K562 (cell line): ENCODE measurements around the gene CTSW. TPM values are rescaled to one million over a fixed set of nuclear protein-coding genes. Genes with fewer than 3 reads are reported as not detected.
A peak's percentile ranks its signal among the peaks of the same experiment; 100 is the strongest.

Experiments used
- ATAC-seq: fragments of 200-7000 bp; cut with Tn5 transposase; 3 replicates; pipeline ENCODE4 v1.9.1; 2020; ENCODE audit warnings: moderate library complexity
- BruUV-seq: library from RNA; stranded (reverse); fragments of 400-500 nt; replicated peaks from 2 replicates; lab custom pipeline; 2021; lab: Mats Ljungman, UMichigan
- CTCF ChIA-PET: fragments of 300-600 bp; formaldehyde crosslinking; extraction: SDS; loops from one replicate; lab custom pipeline; 2021; ENCODE audit warnings: low intra/inter-chr PET ratio; lab: Yijun Ruan, JAX
- POLR2A ChIA-PET: fragments of 300-600, 350-650 bp; sonication (Branson Sonifier 250); formaldehyde crosslinking; extraction: SDS; loops from one replicate; lab custom pipeline; 2021; ENCODE audit warnings: antibody characterized with exemption, inconsistent platforms; lab: Yijun Ruan, JAX
- DNase-seq, 4 experiments: peaks; one replicate each; pipeline versions ENCODE4 v3.0.0 to v3.0.0-alpha.2; 2011 to 2018; ENCODE audit warnings: low spot score in 3 of 4, mixed read lengths in 3 of 4; ENCODE audit errors: extremely low read depth in 1 of 4
- FAIRE-seq: peaks from 2 replicates; lab custom pipeline; 2011; peaks lifted over from hg19 to GRCh38; lab: Jason Lieb, UNC
- H2AFZ ChIP-seq: 2 replicates; pipeline ENCODE4 v1.6.0; 2011; ENCODE audit warnings: low read depth, low read length, control low read depth, inconsistent platforms
- H3K27ac ChIP-seq: fragments of 200-600 bp; 3 replicates; pipeline ENCODE4 v1.8.0; 2011; ENCODE audit warnings: low read depth, mild to moderate bottlenecking, control low read depth, inconsistent platforms, low read length, moderate library complexity, mixed read lengths; ENCODE audit errors: extremely low read depth
- H3K27me3 ChIP-seq, 2 experiments: fragments of 300-600 bp in 1 of 2; 2 replicates in 1 of 2; 3 replicates in 1 of 2; pipeline versions ENCODE4 v1.6.0 to v1.8.0; 2011; ENCODE audit warnings: inconsistent platforms in 2 of 2, low read length in 2 of 2, mild to moderate bottlenecking in 1 of 2, mixed read lengths in 1 of 2, moderate library complexity in 1 of 2; ENCODE audit not compliant: control insufficient read depth in 2 of 2, insufficient read depth in 2 of 2
- H3K36me3 ChIP-seq: fragments of 300-600 bp; 3 replicates; pipeline ENCODE4 v1.8.0; 2011; ENCODE audit warnings: mild to moderate bottlenecking, low read length, inconsistent platforms; ENCODE audit not compliant: control insufficient read depth, insufficient read depth
- H3K4me1 ChIP-seq, 2 experiments: fragments of 200-600 bp in 1 of 2; replicated peaks in 1 of 2; 2 replicates in 1 of 2; 3 replicates in 1 of 2; pipeline versions ENCODE4 v1.5.1 to v1.8.0; 2011; ENCODE audit warnings: inconsistent platforms in 2 of 2, low read length in 2 of 2, mild to moderate bottlenecking in 1 of 2, mixed read lengths in 1 of 2, moderate library complexity in 1 of 2; ENCODE audit not compliant: control insufficient read depth in 2 of 2, insufficient read depth in 2 of 2
- H3K4me2 ChIP-seq: 2 replicates; pipeline ENCODE4 v1.6.1; 2011; ENCODE audit warnings: low read length, control low read depth, inconsistent platforms, mixed read lengths; ENCODE audit not compliant: insufficient read depth
- H3K4me3 ChIP-seq: fragments of 200-600 bp; sonication (generic), shearing (Covaris generic); 2 replicates; pipeline ENCODE4 v1.5.1; 2016; ENCODE audit warnings: control low read depth, inconsistent platforms
- H3K79me2 ChIP-seq: fragments of 200-600 bp; 3 replicates; pipeline ENCODE4 v1.8.0; 2011; ENCODE audit warnings: low read length, inconsistent platforms; ENCODE audit not compliant: control insufficient read depth, insufficient read depth
- H3K9ac ChIP-seq, 2 experiments: 2 replicates each; pipeline versions ENCODE4 v1.6.0 to v1.6.1; 2011; ENCODE audit warnings: low read depth in 2 of 2, low read length in 2 of 2, control low read depth in 1 of 2, inconsistent platforms in 1 of 2, mild to moderate bottlenecking in 1 of 2, mixed read lengths in 1 of 2; ENCODE audit not compliant: insufficient read depth in 1 of 2
- H3K9me1 ChIP-seq: one replicate; pipeline ENCODE4 v1.6.0; 2011; ENCODE audit warnings: inconsistent platforms, mild to moderate bottlenecking, low read length, moderate library complexity; ENCODE audit not compliant: control insufficient read depth, insufficient read depth
- H3K9me3 ChIP-seq: replicated peaks from 2 replicates; pipeline ENCODE4 v1.5.1; 2011; ENCODE audit warnings: low read depth, low read length, inconsistent platforms; ENCODE audit not compliant: control insufficient read depth, insufficient read depth
- H4K20me1 ChIP-seq: replicated peaks from 2 replicates; pipeline ENCODE4 v1.6.1; 2011; ENCODE audit warnings: low read length, inconsistent platforms, mixed read lengths; ENCODE audit not compliant: control insufficient read depth, insufficient read depth
- CEBPG ChIP-seq, 3 experiments: fragments of 200-800 bp in 1 of 3; sonication (Bioruptor generic) in 1 of 3; sonication (generic) in 1 of 3; formaldehyde crosslinking in 1 of 3; IDR thresholded peaks in 2 of 3; conservative IDR thresholded peaks in 1 of 3; 2 replicates each; pipeline versions ENCODE4 v1.6.1 to v1.8.0; 2016 to 2022; ENCODE audit warnings: missing compliant biosample characterization in 2 of 3, missing genetic modification characterization in 2 of 3, mild to moderate bottlenecking in 1 of 3, missing genetic modification reagents in 1 of 3
- FOXP1 ChIP-seq: sonication (generic); formaldehyde crosslinking; IDR thresholded peaks from 2 replicates; pipeline ENCODE4 v1.8.0; 2022; ENCODE audit warnings: mild to moderate bottlenecking, missing genetic modification reagents
- NFXL1 ChIP-seq: fragments of 450-650 bp; formaldehyde crosslinking; IDR thresholded peaks from 2 replicates; pipeline ENCODE4 v1.4.0; 2021; ENCODE audit warnings: mild to moderate bottlenecking
- SNIP1 ChIP-seq: fragments of 450-650 bp; IDR thresholded peaks from 2 replicates; pipeline ENCODE4 v1.7.1; 2017; ENCODE audit warnings: low read depth, mild to moderate bottlenecking
- THRAP3 ChIP-seq: fragments of 450-650 bp; IDR thresholded peaks from 2 replicates; pipeline ENCODE4 v1.6.1; 2016; ENCODE audit warnings: mild to moderate bottlenecking, inconsistent platforms, borderline replicate concordance
- U2AF1 ChIP-seq: fragments of 200-400 bp; formaldehyde crosslinking; optimal IDR thresholded peaks from 2 replicates; pipeline ENCODE3; 2017; ENCODE audit warnings: mild to moderate bottlenecking, low read depth, low read length, moderate library complexity
- ZNF507 ChIP-seq: conservative IDR thresholded peaks from 2 replicates; pipeline ENCODE4 v1.6.1; 2017; ENCODE audit warnings: missing genetic modification characterization, missing compliant biosample characterization
- ZNF717 ChIP-seq: fragments of 250-450 bp; sonication (Bioruptor Pico); IDR thresholded peaks from 2 replicates; pipeline ENCODE4 v1.5.0; 2021
- WGBS: fragments of 100-300 bp; shearing (Covaris generic); methylation state at CpG from one replicate; pipeline ENCODE4 v1.1.6; 2016; ENCODE audit warnings: low coverage, mixed read lengths; ENCODE audit not compliant: insufficient coverage; ENCODE audit errors: missing lambda C conversion rate; 5-methylcytosine and 5-hydroxymethylcytosine counted together
- in situ Hi-C: fragments of 300-500 bp; cut with MboI; formaldehyde crosslinking; loops from 4 replicates; pipeline ENCODE4 v1.15.0; 2018; ENCODE audit warnings: inconsistent platforms, mixed read lengths
- intact Hi-C: fragments of 100-400 bp; cut with micrococcal nuclease; formaldehyde crosslinking; loops from 2 replicates; pipeline ENCODE4 v1.14.2; 2022
- polyA plus RNA-seq, 8 experiments: library from polyadenylated mRNA; depleted of rRNA in 4 of 8; stranded (reverse) in 5 of 8; unstranded in 3 of 8; fragments of >200 nt; fragmentation: Nextera tagmentation in 2 of 8; fragmentation: Illumina TruSeq in 1 of 8; extraction: Ambion mirVana in 2 of 8; extraction: Trizol in 1 of 8; gene quantifications; 2 replicates each; pipeline versions ENCODE4 v1.2.1 to v1.2.3, GENCODE V29; 2011 to 2014; ENCODE audit warnings: inconsistent platforms in 1 of 8, missing spikeins in 1 of 8
- total RNA-seq, 7 experiments: library from RNA; depleted of rRNA in 6 of 7; stranded (reverse); fragments of >200 nt in 6 of 7; fragmentation: Illumina TruSeq in 2 of 7; extraction: Trizol in 2 of 7; gene quantifications; 2 replicates each; pipeline versions ENCODE4 v1.2.1 to v1.2.3, GENCODE V29; 2011 to 2021; ENCODE audit warnings: low replicate concordance in 1 of 7
- TF ChIP-seq, protein P1 (sequence below), 2 experiments: IDR thresholded peaks; 2 replicates each; pipeline ENCODE4 v1.6.1; 2011; ENCODE audit warnings: borderline replicate concordance in 1 of 2, control low read depth in 1 of 2, low read depth in 1 of 2, low read length in 1 of 2, mild to moderate bottlenecking in 1 of 2, mixed read lengths in 1 of 2, moderate library complexity in 1 of 2; ENCODE audit not compliant: insufficient read depth in 1 of 2, insufficient read length in 1 of 2, poor library complexity in 1 of 2, severe bottlenecking in 1 of 2; ENCODE audit errors: extremely low read depth in 1 of 2
- TF ChIP-seq, protein P2 (sequence below): fragments of 450-650 bp; IDR thresholded peaks from 2 replicates; pipeline ENCODE4 v1.6.1; 2016; ENCODE audit warnings: low read depth, mild to moderate bottlenecking, moderate library complexity
- TF ChIP-seq, protein P3 (sequence below): sonication (generic); formaldehyde crosslinking; IDR thresholded peaks from 2 replicates; pipeline ENCODE4 v1.8.0; 2022; ENCODE audit warnings: mild to moderate bottlenecking, missing genetic modification reagents
- TF ChIP-seq, protein P4 (sequence below): fragments of 250-450 bp; sonication (Bioruptor Pico); IDR thresholded peaks from 2 replicates; pipeline ENCODE4 v1.5.0; 2022; ENCODE audit warnings: mild to moderate bottlenecking

CTSW gene
- total and polyA plus RNA-seq, 9 of the 15 experiments (the other 6 are each of a cell fraction or from before 2014, with no cell fraction given) = 0.04 TPM; not detected in 8

DNA sequence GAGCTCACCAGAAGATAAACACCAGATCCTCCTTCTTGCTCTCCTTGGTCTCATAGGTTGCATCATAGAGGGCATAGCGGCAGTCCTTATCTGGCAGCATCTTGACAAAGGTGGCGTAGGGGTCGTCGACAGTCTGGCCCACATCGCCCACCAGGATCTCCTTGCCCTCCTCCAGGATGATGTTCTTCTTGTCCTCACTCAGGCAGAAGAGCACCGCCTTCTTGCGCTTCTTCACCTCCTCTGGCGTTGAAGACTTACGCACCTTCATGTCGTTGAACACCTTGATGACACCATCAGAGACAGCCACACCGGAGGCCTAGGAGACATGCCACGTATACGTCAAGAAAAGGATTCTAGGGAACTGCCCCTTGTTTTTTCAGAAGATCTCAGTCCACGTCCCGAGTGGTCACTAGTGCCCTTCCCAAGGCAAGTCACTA is 23.7 kb upstream of the CTSW start:
- ChIA-PET POLR2A (interaction anchor here (0.6 to 3.6 kb wide), 2 partner anchors 25 to 29 kb away, joined by 3 to 18 read pairs; no protein-coding TSS in a partner anchor), CTCF (interaction anchor here (0.6 kb wide), 1 partner anchor 135 kb away, joined by 3 read pairs; no protein-coding TSS in a partner anchor)
- Histone ChIP-seq H3K27me3 (no peaks in the 10 kb centered on the region; a peak in 1 of 5 replicates), H3K4me3 (peak overlapping the region; percentile 95; the same call in 1 of the 2 replicates), H3K27ac (peak overlapping the region; percentile 96; the same call in 2 of the 3 replicates), H3K79me2 (peaks cover 50% of the 10 kb centered on the region), H3K9ac (peak overlapping the region; percentile 28 to 99; a peak in 1 of 4 replicates), H3K9me3 (peaks cover 7% of the 10 kb centered on the region; the same call in 1 of the 2 replicates), H3K36me3 (peaks cover 56% of the 10 kb centered on the region), H3K9me1 (peaks cover 11% of the 10 kb centered on the region), H3K4me1 (peaks cover 4 to 49% of the 10 kb centered on the region in 2 experiments; a peak in 3 of 5 replicates), H3K4me2 (peak overlapping the region; percentile 95), H2AFZ (no peak overlapping the region), H4K20me1 (peaks cover 22% of the 10 kb centered on the region)
- in situ Hi-C loops = no loop called here
- no peak for DNase-seq
- intact Hi-C loops = loop anchor here (5.0 kb wide), 1 partner anchor 46 kb away; the partner anchor contains the start of gene FOSL1
- no peak for FAIRE-seq
- ATAC-seq = no peak
- BruUV-seq = no TSS peak
- 90% methylated on average over 15 of the region's 15 CpGs for WGBS
- TF ChIP-seq CEBPG (CRISPR knock-in tag; IDR thresholded peaks at IDR 0.05) (peak; percentile 35; the same call in 1 of the 2 replicates), CEBPG (tag; conservative IDR thresholded peaks at IDR 0.05 in 1 of 2, IDR thresholded peaks at IDR 0.05 in 1 of 2) (no peak), NFXL1 (CRISPR knock-in tag) (no peak), ZNF507 (tag) (no peak), FOXP1 (CRISPR knock-in tag) (0 out of 2 replicates have a peak, but pooled peaks have one; percentile 30), U2AF1 (no peak), THRAP3 (no peak), SNIP1 (no peak), ZNF717 (CRISPR knock-in tag) (no peak)
- TF ChIP-seq, protein P1, sequence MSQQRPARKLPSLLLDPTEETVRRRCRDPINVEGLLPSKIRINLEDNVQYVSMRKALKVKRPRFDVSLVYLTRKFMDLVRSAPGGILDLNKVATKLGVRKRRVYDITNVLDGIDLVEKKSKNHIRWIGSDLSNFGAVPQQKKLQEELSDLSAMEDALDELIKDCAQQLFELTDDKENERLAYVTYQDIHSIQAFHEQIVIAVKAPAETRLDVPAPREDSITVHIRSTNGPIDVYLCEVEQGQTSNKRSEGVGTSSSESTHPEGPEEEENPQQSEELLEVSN (IDR thresholded peaks at IDR 0.05; ENCODE audit: borderline replicate concordance in 1 of 2, extremely low read depth in 1 of 2, insufficient read depth in 1 of 2, insufficient read length in 1 of 2, low read depth in 1 of 2, low read length in 1 of 2, poor library complexity in 1 of 2, severe bottlenecking in 1 of 2) = no peak
- TF ChIP-seq, protein P2, sequence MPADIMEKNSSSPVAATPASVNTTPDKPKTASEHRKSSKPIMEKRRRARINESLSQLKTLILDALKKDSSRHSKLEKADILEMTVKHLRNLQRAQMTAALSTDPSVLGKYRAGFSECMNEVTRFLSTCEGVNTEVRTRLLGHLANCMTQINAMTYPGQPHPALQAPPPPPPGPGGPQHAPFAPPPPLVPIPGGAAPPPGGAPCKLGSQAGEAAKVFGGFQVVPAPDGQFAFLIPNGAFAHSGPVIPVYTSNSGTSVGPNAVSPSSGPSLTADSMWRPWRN = no peak
- TF ChIP-seq, protein P3, sequence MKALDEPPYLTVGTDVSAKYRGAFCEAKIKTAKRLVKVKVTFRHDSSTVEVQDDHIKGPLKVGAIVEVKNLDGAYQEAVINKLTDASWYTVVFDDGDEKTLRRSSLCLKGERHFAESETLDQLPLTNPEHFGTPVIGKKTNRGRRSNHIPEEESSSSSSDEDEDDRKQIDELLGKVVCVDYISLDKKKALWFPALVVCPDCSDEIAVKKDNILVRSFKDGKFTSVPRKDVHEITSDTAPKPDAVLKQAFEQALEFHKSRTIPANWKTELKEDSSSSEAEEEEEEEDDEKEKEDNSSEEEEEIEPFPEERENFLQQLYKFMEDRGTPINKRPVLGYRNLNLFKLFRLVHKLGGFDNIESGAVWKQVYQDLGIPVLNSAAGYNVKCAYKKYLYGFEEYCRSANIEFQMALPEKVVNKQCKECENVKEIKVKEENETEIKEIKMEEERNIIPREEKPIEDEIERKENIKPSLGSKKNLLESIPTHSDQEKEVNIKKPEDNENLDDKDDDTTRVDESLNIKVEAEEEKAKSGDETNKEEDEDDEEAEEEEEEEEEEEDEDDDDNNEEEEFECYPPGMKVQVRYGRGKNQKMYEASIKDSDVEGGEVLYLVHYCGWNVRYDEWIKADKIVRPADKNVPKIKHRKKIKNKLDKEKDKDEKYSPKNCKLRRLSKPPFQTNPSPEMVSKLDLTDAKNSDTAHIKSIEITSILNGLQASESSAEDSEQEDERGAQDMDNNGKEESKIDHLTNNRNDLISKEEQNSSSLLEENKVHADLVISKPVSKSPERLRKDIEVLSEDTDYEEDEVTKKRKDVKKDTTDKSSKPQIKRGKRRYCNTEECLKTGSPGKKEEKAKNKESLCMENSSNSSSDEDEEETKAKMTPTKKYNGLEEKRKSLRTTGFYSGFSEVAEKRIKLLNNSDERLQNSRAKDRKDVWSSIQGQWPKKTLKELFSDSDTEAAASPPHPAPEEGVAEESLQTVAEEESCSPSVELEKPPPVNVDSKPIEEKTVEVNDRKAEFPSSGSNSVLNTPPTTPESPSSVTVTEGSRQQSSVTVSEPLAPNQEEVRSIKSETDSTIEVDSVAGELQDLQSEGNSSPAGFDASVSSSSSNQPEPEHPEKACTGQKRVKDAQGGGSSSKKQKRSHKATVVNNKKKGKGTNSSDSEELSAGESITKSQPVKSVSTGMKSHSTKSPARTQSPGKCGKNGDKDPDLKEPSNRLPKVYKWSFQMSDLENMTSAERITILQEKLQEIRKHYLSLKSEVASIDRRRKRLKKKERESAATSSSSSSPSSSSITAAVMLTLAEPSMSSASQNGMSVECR (CRISPR knock-in tag) = 0 out of 2 replicates have a peak, but pooled peaks have one; percentile 10
- TF ChIP-seq, protein P4, sequence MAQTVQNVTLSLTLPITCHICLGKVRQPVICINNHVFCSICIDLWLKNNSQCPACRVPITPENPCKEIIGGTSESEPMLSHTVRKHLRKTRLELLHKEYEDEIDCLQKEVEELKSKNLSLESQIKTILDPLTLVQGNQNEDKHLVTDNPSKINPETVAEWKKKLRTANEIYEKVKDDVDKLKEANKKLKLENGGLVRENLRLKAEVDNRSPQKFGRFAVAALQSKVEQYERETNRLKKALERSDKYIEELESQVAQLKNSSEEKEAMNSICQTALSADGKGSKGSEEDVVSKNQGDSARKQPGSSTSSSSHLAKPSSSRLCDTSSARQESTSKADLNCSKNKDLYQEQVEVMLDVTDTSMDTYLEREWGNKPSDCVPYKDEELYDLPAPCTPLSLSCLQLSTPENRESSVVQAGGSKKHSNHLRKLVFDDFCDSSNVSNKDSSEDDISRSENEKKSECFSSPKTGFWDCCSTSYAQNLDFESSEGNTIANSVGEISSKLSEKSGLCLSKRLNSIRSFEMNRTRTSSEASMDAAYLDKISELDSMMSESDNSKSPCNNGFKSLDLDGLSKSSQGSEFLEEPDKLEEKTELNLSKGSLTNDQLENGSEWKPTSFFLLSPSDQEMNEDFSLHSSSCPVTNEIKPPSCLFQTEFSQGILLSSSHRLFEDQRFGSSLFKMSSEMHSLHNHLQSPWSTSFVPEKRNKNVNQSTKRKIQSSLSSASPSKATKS (CRISPR knock-in tag) = no peak
